SK-N-SH (cell line): ENCODE data around the gene INPP5A. TPM values are rescaled to one million over a fixed set of nuclear protein-coding genes. Genes with fewer than 3 reads are reported as not detected.

Experiments
- CTCF ChIA-PET: fragments of 300-600, 350-600 bp; formaldehyde crosslinking; extraction: SDS; loops from one replicate; lab custom pipeline; 2021; lab: Yijun Ruan, JAX
- POLR2A ChIA-PET: fragments of 350-600 bp; sonication (Branson Sonifier 250); formaldehyde crosslinking; extraction: SDS; loops from one replicate; lab custom pipeline; 2020; ENCODE audit warnings: antibody characterized with exemption, inconsistent platforms; lab: Yijun Ruan, JAX
- DNase-seq: peaks from one replicate; pipeline ENCODE4 v3.0.0; 2012
- H2AFZ ChIP-seq: fragments of 200-600 bp; sonication (generic); 2 replicates; pipeline ENCODE4 v1.8.1; 2016; ENCODE audit warnings: antibody characterized with exemption, mild to moderate bottlenecking, low read depth
- H3F3A ChIP-seq: fragments of 200-600 bp; sonication (generic); replicated peaks from 2 replicates; pipeline ENCODE3; 2016; ENCODE audit warnings: antibody characterized with exemption, mild to moderate bottlenecking; ENCODE audit not compliant: insufficient read depth
- H3K27ac ChIP-seq, 2 experiments: fragments of 200-500 bp in 1 of 2; fragments of 200-600 bp in 1 of 2; sonication (Bioruptor generic) in 1 of 2; sonication (generic), shearing (Covaris generic) in 1 of 2; 2 replicates each; pipeline versions ENCODE4 v1.5.1 to v1.6.1; 2014 to 2016; ENCODE audit warnings: low read depth in 2 of 2, inconsistent platforms in 1 of 2, low read length in 1 of 2, mild to moderate bottlenecking in 1 of 2, mixed read lengths in 1 of 2
- H3K27me3 ChIP-seq: fragments of 200-600 bp; sonication (generic), shearing (Covaris generic); 2 replicates; pipeline ENCODE4 v1.6.1; 2016; ENCODE audit warnings: mixed run types; ENCODE audit not compliant: insufficient read depth
- H3K36me3 ChIP-seq, 2 experiments: fragments of 200-500 bp in 1 of 2; fragments of 200-600 bp in 1 of 2; sonication (Bioruptor generic) in 1 of 2; sonication (generic) in 1 of 2; replicated peaks in 1 of 2; 2 replicates each; pipeline versions ENCODE3 to v1.5.1; 2014 to 2016; ENCODE audit warnings: low read length in 1 of 2, mild to moderate bottlenecking in 1 of 2; ENCODE audit not compliant: insufficient read depth in 2 of 2, control insufficient read depth in 1 of 2
- H3K4me1 ChIP-seq, 2 experiments: fragments of 200-500 bp in 1 of 2; fragments of 200-600 bp in 1 of 2; sonication (Bioruptor generic) in 1 of 2; sonication (generic), shearing (Covaris generic) in 1 of 2; 2 replicates each; pipeline versions ENCODE4 v1.5.1 to v1.6.1; 2014 to 2016; ENCODE audit warnings: low read depth in 1 of 2, low read length in 1 of 2, mixed run types in 1 of 2; ENCODE audit not compliant: insufficient read depth in 2 of 2, control insufficient read depth in 1 of 2
- H3K4me2 ChIP-seq: fragments of 200-600 bp; sonication (generic), shearing (Covaris generic); 2 replicates; pipeline ENCODE4 v1.6.1; 2017; ENCODE audit warnings: mixed run types
- H3K4me3 ChIP-seq, 2 experiments: fragments of 200-500 bp in 1 of 2; fragments of 200-600 bp in 1 of 2; sonication (Bioruptor generic) in 1 of 2; sonication (generic), shearing (Covaris generic) in 1 of 2; 2 replicates each; pipeline versions ENCODE4 v1.5.1 to v1.8.1; 2014 to 2016; ENCODE audit warnings: low read depth in 2 of 2, inconsistent platforms in 1 of 2, low read length in 1 of 2, mild to moderate bottlenecking in 1 of 2, mixed read lengths in 1 of 2, moderate library complexity in 1 of 2
- H3K79me2 ChIP-seq: fragments of 200-600 bp; sonication (generic); 2 replicates; pipeline ENCODE4 v1.8.1; 2017; ENCODE audit warnings: mild to moderate bottlenecking; ENCODE audit not compliant: insufficient read depth
- H3K9ac ChIP-seq: fragments of 200-600 bp; sonication (generic); 2 replicates; pipeline ENCODE4 v1.6.1; 2017; ENCODE audit warnings: mixed run types
- H3K9me2 ChIP-seq: fragments of 200-600 bp; sonication (generic); 2 replicates; pipeline ENCODE4 v1.6.1; 2017; ENCODE audit warnings: mixed run types
- H3K9me3 ChIP-seq: fragments of 200-600 bp; sonication (generic); 2 replicates; pipeline ENCODE4 v1.6.1; 2017; ENCODE audit warnings: mixed run types, mild to moderate bottlenecking, moderate library complexity
- H4K20me1 ChIP-seq: fragments of 200-600 bp; sonication (generic); 2 replicates; pipeline ENCODE4 v1.6.1; 2017; ENCODE audit warnings: mild to moderate bottlenecking, mixed run types; ENCODE audit not compliant: insufficient read depth
- ELF1 ChIP-seq: IDR thresholded peaks from 2 replicates; pipeline ENCODE4 v1.4.0; 2012
- EZH2phosphoT487 ChIP-seq: fragments of 200-600 bp; sonication (generic); IDR thresholded peaks from 2 replicates; pipeline ENCODE4 v1.6.1; 2017; ENCODE audit warnings: low read depth, mixed run types, mild to moderate bottlenecking, antibody characterized with exemption, moderate library complexity, borderline replicate concordance
- FOSL2 ChIP-seq: IDR thresholded peaks from 2 replicates; pipeline ENCODE4 v1.4.0; 2012; ENCODE audit warnings: low read depth, mild to moderate bottlenecking, moderate library complexity, borderline replicate concordance
- GABPA ChIP-seq: IDR thresholded peaks from 2 replicates; pipeline ENCODE4 v1.4.0; 2012; ENCODE audit warnings: low read depth, mild to moderate bottlenecking
- GATA2 ChIP-seq: sonication (generic); formaldehyde crosslinking; IDR thresholded peaks from 2 replicates; pipeline ENCODE4 v1.5.0; 2020; ENCODE audit warnings: mild to moderate bottlenecking, missing genetic modification reagents
- MAX ChIP-seq: IDR thresholded peaks from 2 replicates; pipeline ENCODE4 v1.4.0; 2012; ENCODE audit warnings: low read depth
- MEF2A ChIP-seq: IDR thresholded peaks from 2 replicates; pipeline ENCODE4 v1.4.0; 2012; ENCODE audit warnings: low read depth, borderline replicate concordance
- MXI1 ChIP-seq: IDR thresholded peaks from 2 replicates; pipeline ENCODE4 v1.6.1; 2012; ENCODE audit warnings: mild to moderate bottlenecking, low read depth, low read length, improper control_type of control experiment
- NFIC ChIP-seq: IDR thresholded peaks from 2 replicates; pipeline ENCODE4 v1.4.0; 2012; ENCODE audit warnings: borderline replicate concordance
- NRF1 ChIP-seq: IDR thresholded peaks from 2 replicates; pipeline ENCODE4 v1.6.1; 2012; ENCODE audit warnings: low read depth, mild to moderate bottlenecking, low read length
- POLR2AphosphoS5 ChIP-seq: IDR thresholded peaks from 2 replicates; pipeline ENCODE4 v1.6.1; 2012; ENCODE audit warnings: low read depth, low read length
- RCOR1 ChIP-seq: fragments of 150-350 bp; IDR thresholded peaks from 2 replicates; pipeline ENCODE4 v1.6.1; 2017; ENCODE audit warnings: antibody characterized with exemption, low read length
- REST ChIP-seq: IDR thresholded peaks from 2 replicates; pipeline ENCODE4 v1.6.1; 2012; ENCODE audit warnings: mild to moderate bottlenecking, low read depth, low read length, moderate library complexity
- WGBS: methylation state at CpG from one replicate; pipeline ENCODE4 v1.1.6; 2017; ENCODE audit warnings: low lambda C conversion rate; 5-methylcytosine and 5-hydroxymethylcytosine counted together
- polyA plus RNA-seq, 3 experiments: library from polyadenylated mRNA; depleted of rRNA; stranded (reverse); fragments of >200 nt; gene quantifications; 2 replicates each; pipeline ENCODE4 v1.2.3, GENCODE V29; 2012
- TF ChIP-seq, protein P1 (sequence below): fragments of 200-600 bp; sonication (generic); IDR thresholded peaks from 2 replicates; pipeline ENCODE4 v1.6.1; 2017; ENCODE audit warnings: antibody characterized with exemption, mild to moderate bottlenecking, moderate library complexity

The INPP5A gene
- polyA plus RNA-seq, 1 of the 3 experiments (the other 2 are of a cell fraction), result 12.0 TPM

DNA sequence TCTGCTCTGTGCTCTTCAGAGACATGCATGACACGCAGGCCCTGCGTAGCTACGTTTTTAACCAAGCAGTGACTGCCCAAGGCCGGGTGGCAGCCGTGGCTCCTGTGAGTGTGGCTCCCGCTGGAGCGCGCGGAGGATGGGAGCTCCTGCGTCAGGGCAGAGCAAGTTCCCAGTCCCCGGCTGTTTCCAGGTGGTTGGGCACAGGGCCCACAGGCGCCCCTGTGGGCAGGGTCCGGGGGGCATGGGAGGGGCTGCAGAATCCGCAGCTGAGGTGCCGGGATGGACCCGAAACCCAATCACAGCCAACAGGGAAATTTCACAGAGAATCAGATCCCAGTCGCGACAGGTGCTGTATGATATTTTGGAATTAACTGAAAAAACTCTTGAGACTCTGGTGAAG lies 238.6 kb downstream of the INPP5A start:
- CTCF ChIA-PET, result interaction anchor here (0.9 to 1.0 kb wide), 2 partner anchors 82 to 122 kb away, joined by 3 to 4 read pairs; no protein-coding TSS in a partner anchor
- no peaks in the 10 kb centered on the region for H3F3A ChIP-seq
- H3K79me2 ChIP-seq, result no peaks in the 10 kb centered on the region
- no peak overlapping the region for H3K4me2 ChIP-seq
- no peaks in the 10 kb centered on the region for H3K36me3 ChIP-seq
- H2AFZ ChIP-seq, result no peak overlapping the region
- no peak overlapping the region for H3K4me3 ChIP-seq
- no peak overlapping the region for H3K9ac ChIP-seq
- no peaks in the 10 kb centered on the region for H4K20me1 ChIP-seq
- no peaks in the 10 kb centered on the region for H3K27me3 ChIP-seq
- POLR2A ChIA-PET, result no interaction called here
- no peak for DNase-seq
- 95% methylated on average over 18 of the region's 18 CpGs for WGBS
- H3K4me1 ChIP-seq, result no peaks in the 10 kb centered on the region; a peak in 1 of 4 replicates
- H3K9me2 ChIP-seq, result no peaks in the 10 kb centered on the region
- no peak overlapping the region for H3K27ac ChIP-seq
- no peaks in the 10 kb centered on the region for H3K9me3 ChIP-seq
- TF ChIP-seq MEF2A, result no peak
- TF ChIP-seq RCOR1, result no peak
- no peak for TF ChIP-seq MXI1
- TF ChIP-seq GATA2 (CRISPR knock-in tag), result no peak
- TF ChIP-seq MAX, result no peak
- no peak for TF ChIP-seq FOSL2
- TF ChIP-seq, protein P1, sequence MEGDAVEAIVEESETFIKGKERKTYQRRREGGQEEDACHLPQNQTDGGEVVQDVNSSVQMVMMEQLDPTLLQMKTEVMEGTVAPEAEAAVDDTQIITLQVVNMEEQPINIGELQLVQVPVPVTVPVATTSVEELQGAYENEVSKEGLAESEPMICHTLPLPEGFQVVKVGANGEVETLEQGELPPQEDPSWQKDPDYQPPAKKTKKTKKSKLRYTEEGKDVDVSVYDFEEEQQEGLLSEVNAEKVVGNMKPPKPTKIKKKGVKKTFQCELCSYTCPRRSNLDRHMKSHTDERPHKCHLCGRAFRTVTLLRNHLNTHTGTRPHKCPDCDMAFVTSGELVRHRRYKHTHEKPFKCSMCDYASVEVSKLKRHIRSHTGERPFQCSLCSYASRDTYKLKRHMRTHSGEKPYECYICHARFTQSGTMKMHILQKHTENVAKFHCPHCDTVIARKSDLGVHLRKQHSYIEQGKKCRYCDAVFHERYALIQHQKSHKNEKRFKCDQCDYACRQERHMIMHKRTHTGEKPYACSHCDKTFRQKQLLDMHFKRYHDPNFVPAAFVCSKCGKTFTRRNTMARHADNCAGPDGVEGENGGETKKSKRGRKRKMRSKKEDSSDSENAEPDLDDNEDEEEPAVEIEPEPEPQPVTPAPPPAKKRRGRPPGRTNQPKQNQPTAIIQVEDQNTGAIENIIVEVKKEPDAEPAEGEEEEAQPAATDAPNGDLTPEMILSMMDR, result no peak
- no peak for TF ChIP-seq NFIC
- no peak for TF ChIP-seq GABPA
- no peak for TF ChIP-seq ELF1
- no peak for TF ChIP-seq EZH2phosphoT487
- no peak for TF ChIP-seq NRF1
- TF ChIP-seq REST, result no peak
- TF ChIP-seq POLR2AphosphoS5, result no peak
- TF ChIP-seq, all 33 proteins: peak for 0
